ENCODE data around the gene EFEMP1.

Gene EFEMP1

DNA sequence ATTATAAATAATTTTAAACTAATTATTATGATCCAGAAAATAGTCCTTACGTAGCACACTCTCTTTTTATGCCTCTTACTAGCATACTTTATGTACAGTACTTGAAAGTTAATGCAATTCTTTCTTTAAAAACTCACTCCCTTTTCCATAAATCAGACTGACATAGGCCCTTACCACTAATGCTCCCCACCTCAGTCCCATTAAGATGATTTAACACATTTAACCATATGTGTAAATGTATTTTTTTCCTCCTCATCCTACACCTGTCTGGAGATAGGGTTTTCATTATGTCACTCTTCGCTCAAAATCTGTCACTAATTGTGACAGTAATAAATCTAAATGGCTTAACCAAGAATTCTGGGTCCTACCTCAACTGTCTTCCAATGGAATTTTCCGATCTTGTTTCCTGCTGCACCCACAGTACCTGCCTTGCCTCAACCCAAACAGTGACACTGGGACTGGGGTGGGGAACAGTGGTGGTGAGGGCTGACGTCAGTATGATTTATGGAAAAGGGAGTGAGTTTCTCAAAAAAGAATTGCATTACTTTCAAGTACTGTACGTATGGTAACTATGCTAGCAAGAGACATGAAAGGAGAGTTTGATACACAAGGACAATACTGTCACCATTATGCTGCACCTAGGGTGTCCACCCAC is 25.1 kb downstream of the EFEMP1 start:
- TF ChIP-seq, protein P1, sequence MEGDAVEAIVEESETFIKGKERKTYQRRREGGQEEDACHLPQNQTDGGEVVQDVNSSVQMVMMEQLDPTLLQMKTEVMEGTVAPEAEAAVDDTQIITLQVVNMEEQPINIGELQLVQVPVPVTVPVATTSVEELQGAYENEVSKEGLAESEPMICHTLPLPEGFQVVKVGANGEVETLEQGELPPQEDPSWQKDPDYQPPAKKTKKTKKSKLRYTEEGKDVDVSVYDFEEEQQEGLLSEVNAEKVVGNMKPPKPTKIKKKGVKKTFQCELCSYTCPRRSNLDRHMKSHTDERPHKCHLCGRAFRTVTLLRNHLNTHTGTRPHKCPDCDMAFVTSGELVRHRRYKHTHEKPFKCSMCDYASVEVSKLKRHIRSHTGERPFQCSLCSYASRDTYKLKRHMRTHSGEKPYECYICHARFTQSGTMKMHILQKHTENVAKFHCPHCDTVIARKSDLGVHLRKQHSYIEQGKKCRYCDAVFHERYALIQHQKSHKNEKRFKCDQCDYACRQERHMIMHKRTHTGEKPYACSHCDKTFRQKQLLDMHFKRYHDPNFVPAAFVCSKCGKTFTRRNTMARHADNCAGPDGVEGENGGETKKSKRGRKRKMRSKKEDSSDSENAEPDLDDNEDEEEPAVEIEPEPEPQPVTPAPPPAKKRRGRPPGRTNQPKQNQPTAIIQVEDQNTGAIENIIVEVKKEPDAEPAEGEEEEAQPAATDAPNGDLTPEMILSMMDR (IDR thresholded peaks at IDR 0.05; ENCODE audit: insufficient read depth, low read length, poor library complexity, severe bottlenecking), result no peak
- DNase-seq (ENCODE audit: extremely low read depth, insufficient read length), result no peak
- H3K27me3 ChIP-seq (replicated peaks; ENCODE audit: control insufficient read depth, insufficient read depth, low read length), result no peaks in the 10 kb centered on the region
- no peak overlapping the region for H3K4me3 ChIP-seq (replicated peaks; ENCODE audit: low read depth, low read length)
- no peaks in the 10 kb centered on the region for H3K36me3 ChIP-seq (ENCODE audit: control insufficient read depth, insufficient read depth, low read length)

DNA sequence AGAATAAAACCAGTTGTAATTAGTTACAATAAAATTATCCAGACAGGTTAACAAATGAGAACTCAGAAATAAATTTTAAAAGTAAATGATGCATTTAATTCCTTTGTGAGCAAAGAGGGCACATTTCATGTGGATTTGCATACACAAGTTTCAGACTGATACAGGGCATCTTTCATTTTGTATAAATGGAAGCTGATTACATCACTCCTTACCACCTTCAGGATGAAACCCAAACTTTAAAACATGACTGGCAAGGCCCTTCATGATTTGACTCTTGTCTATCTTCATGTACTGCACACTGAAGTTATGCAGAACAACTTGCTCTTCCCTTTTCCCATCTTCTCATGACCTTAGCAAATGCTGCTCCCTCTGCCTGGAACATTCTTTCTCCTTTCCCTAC is 26.9 kb downstream of the EFEMP1 start:
- TF ChIP-seq, protein P1 (IDR thresholded peaks at IDR 0.05; ENCODE audit: insufficient read depth, low read length, poor library complexity, severe bottlenecking), result no peak
- Histone ChIP-seq H3K36me3 (ENCODE audit: control insufficient read depth, insufficient read depth, low read length) (no peaks in the 10 kb centered on the region), H3K4me3 (replicated peaks; ENCODE audit: low read depth, low read length) (no peak overlapping the region), H3K27me3 (replicated peaks; ENCODE audit: control insufficient read depth, insufficient read depth, low read length) (no peaks in the 10 kb centered on the region)
- DNase-seq (ENCODE audit: extremely low read depth, insufficient read length), result no peak

DNA sequence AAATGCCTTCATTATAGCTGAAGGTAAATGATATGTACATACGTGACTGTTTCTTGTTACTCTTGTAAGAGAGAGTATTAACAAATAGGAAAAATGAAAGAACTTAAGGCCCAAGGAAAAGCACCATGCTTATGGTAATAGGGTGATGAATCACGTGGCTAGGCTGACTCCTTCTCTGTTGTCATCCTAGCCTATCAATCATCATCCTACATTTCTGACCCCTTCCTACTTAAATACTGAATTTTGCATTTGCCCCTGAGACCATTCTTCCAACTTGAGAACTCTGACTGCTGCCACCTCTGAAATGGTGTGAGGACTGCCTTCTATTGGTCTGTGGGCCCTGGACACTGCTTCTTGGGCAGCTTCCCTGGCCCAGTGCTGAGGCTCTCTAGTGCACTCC is 28.9 kb downstream of the EFEMP1 start:
- no peaks in the 10 kb centered on the region for H3K36me3 ChIP-seq (ENCODE audit: control insufficient read depth, insufficient read depth, low read length)

DNA sequence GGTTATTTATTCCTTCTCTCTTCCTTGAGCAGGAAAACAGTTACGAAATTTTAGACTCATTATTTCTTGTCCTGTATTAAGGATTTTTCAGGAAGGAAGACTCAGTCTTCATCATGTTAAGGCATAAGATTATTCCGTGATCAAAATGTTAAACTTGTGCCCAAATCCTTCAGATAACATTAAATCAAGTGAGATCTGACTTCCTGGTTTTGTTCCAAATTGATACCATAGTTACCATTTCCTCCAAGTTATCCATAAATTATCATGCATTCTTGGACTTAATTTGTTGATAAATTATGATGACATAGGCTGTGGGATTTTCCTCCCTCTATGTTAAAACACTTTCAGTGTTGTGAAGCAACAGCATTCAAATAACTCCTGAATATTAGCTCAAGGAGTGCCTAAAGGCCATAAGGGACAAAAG is 31.9 kb downstream of the EFEMP1 start:
- no peaks in the 10 kb centered on the region for H3K36me3 ChIP-seq (ENCODE audit: control insufficient read depth, insufficient read depth, low read length)
- no peak overlapping the region for H3K4me3 ChIP-seq (replicated peaks; ENCODE audit: low read depth, low read length)
- TF ChIP-seq, protein P1 (IDR thresholded peaks at IDR 0.05; ENCODE audit: insufficient read depth, low read length, poor library complexity, severe bottlenecking), result no peak
- DNase-seq (ENCODE audit: extremely low read depth, insufficient read length), result no peak
- no peaks in the 10 kb centered on the region for H3K27me3 ChIP-seq (replicated peaks; ENCODE audit: control insufficient read depth, insufficient read depth, low read length)

More for the DNA sequence above, 28.9 kb downstream of the EFEMP1 start:
- Histone ChIP-seq H3K27me3 (replicated peaks; ENCODE audit: control insufficient read depth, insufficient read depth, low read length) (no peaks in the 10 kb centered on the region), H3K4me3 (replicated peaks; ENCODE audit: low read depth, low read length) (no peak overlapping the region)
- TF ChIP-seq, protein P1 (IDR thresholded peaks at IDR 0.05; ENCODE audit: insufficient read depth, low read length, poor library complexity, severe bottlenecking), result no peak
- DNase-seq (ENCODE audit: extremely low read depth, insufficient read length), result no peak

DNA sequence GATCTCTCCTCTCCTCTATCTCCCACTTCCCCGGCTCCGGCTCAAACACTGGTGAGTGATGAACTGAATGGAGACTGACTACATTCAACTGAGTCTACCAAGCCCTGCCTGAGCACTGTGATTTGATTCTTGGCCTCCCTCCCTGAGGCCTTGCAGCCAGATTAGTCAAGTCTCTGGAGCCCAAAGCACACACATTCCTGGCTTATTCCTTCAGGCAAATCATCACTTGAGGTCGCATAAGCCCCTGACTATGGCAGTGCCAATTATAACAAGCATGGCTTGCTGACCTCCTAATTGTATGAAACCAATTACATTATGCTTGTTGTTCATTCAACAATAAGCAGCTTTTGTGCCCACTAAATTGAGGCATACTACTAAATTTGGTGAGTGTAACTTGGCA is 34.6 kb downstream of the EFEMP1 start:
- TF ChIP-seq, protein P1 (IDR thresholded peaks at IDR 0.05; ENCODE audit: insufficient read depth, low read length, poor library complexity, severe bottlenecking), result no peak
- H3K27me3 ChIP-seq (replicated peaks; ENCODE audit: control insufficient read depth, insufficient read depth, low read length), result no peaks in the 10 kb centered on the region
- DNase-seq (ENCODE audit: extremely low read depth, insufficient read length), result no peak
- no peaks in the 10 kb centered on the region for H3K36me3 ChIP-seq (ENCODE audit: control insufficient read depth, insufficient read depth, low read length)
- H3K4me3 ChIP-seq (replicated peaks; ENCODE audit: low read depth, low read length), result no peak overlapping the region

Data from GM06990 (cell line).